ENCODE data around the gene VAPB.

DNA sequence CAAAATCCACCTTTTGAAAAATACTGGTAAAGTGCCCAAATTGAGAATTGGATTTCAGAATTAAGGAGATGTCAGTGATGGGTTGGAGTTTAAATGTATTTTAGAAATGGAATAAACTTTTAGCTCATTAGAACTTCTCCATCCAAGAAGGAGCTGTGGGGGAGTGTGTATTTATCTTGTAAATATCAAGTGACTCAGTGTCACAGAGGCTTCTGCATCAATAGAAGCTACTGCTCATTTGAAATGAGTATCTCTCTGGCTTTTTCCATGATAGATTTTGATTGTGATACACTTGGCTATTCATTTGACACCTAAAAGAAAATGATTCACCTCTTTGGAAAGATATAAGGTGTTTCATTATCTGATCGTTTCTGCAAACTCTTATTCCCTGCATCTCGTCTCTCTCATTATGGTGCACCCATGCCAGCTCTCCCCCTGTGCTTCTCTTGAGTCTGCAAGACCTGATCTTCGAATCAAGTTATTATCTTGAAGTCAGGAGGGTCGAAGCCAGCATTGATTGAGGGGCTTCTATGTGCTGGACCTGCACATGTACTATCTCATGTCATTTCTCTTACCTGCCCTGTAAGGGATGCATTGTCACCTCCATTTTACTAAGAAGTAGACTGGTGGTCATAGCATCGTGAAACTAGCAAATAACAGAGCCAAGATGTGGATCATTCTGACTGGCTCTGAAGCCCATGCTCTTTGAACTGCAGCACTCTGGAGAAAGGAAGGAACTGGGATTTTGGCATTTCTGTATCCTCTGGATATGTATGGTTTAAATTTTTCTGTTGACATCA lies 30.1 kb downstream of the VAPB start:
- TF ChIP-seq, protein P1, sequence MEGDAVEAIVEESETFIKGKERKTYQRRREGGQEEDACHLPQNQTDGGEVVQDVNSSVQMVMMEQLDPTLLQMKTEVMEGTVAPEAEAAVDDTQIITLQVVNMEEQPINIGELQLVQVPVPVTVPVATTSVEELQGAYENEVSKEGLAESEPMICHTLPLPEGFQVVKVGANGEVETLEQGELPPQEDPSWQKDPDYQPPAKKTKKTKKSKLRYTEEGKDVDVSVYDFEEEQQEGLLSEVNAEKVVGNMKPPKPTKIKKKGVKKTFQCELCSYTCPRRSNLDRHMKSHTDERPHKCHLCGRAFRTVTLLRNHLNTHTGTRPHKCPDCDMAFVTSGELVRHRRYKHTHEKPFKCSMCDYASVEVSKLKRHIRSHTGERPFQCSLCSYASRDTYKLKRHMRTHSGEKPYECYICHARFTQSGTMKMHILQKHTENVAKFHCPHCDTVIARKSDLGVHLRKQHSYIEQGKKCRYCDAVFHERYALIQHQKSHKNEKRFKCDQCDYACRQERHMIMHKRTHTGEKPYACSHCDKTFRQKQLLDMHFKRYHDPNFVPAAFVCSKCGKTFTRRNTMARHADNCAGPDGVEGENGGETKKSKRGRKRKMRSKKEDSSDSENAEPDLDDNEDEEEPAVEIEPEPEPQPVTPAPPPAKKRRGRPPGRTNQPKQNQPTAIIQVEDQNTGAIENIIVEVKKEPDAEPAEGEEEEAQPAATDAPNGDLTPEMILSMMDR (IDR thresholded peaks at IDR 0.05) = no peak
- TF ChIP-seq POLR2A (IDR thresholded peaks at IDR 0.05) = no peak

Measured in Peyer's patch (tissue), 4 donors.